Activated CD4-positive, CD25-positive, alpha-beta regulatory T cell treated with anti-CD3 and anti-CD28 coated beads, Interleukin-2, amount 50 U/mL, for 72 hours (primary cell): ENCODE measurements around the gene ITM2C.
A peak's percentile ranks its signal among the peaks of the same experiment; 100 is the strongest.

Experiments
- DNase-seq: peaks from one replicate; pipeline ENCODE4 v3.0.0; 2021

Gene ITM2C

GRCh38 chr2:230861552-230862255, 3.0 kb upstream of the ITM2C start:
- DNase-seq, result no peak

GRCh38 chr2:230862292-230862691, 2.5 kb upstream of the ITM2C start:
- no peak for DNase-seq

- no peak for DNase-seq
Measured at GRCh38 chr2:230863031-230863430, 1.7 kb upstream of the ITM2C start.

- no peak for DNase-seq
Measured at GRCh38 chr2:230863442-230864121, 1.2 kb upstream of the ITM2C start.

DNA sequence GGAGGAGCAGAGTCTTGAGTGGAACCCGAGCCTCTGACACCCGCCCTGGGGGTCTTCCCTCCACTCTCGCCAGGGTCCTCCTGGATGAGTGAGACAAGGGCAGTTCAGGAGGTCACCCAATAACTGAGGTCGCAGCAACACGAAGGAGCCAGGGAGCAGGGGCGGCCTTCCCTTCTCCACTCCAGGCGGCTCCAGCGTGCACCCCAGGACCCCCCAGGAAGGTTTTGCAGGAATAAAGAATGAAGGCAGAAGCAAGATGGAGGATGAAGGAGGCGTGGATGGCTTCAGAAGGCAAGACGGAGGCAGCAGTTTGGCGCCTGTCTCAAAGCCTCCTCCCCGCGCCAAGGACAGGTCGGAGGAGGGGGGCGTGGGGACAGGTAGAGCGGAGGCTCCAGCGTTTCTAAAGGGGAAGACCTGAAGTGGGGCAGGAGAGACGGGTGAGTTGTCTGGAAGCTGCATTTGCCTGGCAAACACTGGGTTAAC, 579 bp upstream of the ITM2C start:
- DNase-seq, result no peak

DNA sequence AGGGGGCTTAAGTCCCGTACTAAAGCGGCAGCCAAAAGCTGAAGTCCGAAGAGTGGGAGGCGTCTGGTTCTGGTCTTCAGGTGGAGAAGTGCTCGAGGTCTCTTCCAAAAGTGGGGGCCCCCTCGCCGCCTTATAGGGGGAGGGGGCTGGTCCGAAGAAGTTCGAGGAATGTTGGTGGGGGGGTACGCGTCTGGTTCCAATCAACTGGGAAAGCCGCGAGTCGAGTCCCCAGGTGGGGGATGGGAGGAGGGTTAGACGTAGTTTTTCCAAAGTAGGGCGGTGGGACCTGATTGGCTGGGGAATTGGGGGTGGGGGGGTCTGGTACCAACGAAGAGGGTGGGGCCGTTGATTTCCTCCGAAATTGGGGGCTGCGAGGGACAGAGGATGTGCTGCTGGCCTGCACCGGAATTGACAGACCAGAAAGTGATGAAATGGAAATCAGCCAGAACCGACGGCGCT, 594 bp downstream of the ITM2C start:
- no peak for DNase-seq

DNA sequence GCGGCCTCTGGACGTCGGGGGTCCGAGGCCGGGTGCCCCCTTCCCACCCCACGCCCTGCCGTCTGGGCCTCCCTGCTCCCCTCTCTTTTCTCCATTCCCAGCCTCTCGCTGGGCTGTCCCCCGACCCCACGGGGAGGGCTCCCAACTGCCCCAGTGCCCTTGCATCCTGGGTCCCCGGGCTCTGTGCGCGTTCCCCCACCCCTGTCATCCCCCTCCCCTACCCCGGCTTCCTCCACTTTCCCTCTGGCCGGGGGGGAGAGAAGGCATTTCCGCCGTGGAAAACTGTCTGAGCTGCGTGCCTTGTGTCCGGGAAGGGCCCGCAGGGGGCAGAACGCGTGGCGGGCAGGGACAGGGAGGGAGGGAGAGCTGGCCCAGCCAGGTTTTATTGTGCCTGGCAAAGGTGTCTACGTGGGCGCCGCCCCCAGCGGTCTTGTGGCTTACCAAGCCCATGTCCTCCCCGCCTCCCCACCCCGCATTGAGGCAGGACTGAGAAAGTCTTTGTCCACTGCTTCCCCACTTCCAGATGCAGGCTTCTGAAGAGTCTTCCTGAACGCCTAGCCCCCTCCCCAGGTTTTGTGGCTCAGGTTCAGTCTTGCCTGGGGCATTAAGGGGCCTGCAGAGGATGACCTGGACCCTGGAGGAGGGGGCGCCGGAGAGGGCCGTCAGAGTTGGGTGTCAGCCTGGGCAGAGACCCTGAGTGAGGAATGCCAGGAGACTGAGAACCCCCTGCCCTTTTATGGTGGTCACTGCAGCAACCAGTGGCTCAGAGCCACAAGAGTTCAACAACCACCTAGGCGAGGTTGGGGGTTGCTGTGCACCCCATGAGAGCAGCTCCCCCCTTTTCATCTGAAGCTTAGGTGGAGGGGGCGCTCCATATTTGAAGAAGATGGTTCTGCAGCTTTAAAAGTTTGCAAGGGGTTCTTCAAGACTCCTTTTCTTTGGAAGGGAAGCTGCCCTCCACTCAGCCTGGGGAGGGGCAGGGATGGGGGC, 1.3 kb downstream of the ITM2C start:
- no peak for DNase-seq

GRCh38 chr2:230866756-230867523, 2.2 kb downstream of the ITM2C start:
- DNase-seq, result no peak

DNA sequence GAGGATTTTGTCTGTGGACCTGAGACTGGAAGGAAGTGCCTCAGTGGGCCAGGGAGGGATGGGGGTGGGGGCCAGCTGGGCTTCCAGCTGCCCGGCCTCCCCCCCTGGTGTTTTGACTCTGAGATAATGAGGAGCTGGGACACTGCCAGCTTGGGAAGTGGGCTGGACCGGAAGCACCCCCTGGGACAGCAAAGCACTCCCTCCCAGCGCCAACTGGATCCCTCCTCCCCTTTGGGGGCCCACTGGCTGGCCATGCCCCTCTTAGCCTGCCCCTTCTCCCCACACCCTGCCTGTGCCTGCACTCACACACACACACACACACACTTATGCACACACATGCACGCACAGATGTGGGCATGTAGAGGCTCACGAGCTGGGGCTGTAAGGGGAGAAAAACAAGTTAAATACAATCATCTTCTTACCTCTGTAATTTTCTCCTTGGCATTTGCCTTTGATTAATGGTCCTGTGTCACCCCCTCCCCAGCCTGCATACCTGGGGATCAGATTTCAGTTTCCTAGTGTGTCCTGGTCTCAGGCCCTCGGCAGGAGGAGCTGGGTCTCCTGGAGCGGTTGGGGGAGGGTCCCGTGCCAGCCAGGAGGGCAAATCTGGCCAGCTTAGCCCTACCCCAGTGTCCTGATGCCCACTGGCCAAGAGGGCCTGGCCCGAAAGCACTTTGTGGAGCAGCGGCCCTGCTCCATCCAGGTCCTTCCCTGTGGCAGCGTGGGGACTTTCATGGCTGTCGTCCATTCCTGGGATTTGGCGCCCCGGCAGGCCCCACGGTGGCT, 3.6 kb downstream of the ITM2C start:
- DNase-seq, result no peak

- DNase-seq, result no peak
Measured at GRCh38 chr2:230868947-230869913, 4.5 kb downstream of the ITM2C start.

- DNase-seq, result peak; percentile 27
Measured at GRCh38 chr2:230869914-230870543, 5.3 kb downstream of the ITM2C start.

- DNase-seq, result peak; percentile 15
Measured at GRCh38 chr2:230870544-230871360, 6.0 kb downstream of the ITM2C start.

DNA sequence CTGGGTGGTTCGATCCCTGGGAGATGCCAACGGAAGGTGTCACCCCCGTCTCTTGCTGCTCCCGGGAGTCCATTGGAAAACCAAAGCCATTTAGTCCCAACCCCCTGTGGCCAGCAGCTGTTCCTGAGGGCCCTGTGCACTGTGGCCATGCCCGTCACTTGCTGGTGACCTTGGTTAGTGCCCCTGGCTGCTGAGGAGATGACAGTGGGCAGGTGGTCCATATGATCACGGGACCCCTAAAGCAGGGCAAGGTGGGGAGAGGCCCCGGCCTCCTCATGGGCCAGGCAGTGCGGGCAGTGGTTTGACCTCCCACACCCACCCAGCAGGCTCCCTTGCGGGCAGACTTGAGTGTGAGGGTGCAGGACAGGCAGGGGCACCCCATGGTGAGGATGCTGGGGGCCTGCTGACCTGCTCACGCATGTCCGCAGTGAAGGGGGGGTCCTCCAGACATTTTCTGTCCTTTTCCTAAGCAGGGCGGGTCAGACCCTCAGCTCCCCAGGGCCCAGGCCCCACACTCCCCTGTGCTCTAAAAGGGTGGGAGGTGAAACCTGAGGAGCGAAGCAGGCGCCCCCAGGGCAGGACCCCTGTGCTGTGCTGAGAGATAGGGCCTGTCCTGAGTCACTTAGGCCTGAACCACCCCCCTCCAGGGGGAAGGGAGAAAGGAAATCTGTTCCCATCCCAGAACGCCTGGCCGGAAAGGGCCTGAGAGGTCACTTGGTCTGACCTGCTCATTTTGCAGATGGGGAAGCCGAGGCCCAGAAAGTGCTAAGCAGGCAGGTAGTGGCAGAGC, 6.8 kb downstream of the ITM2C start:
- DNase-seq, result peak; percentile 21

GRCh38 chr2:230872151-230872967, 7.6 kb downstream of the ITM2C start:
- DNase-seq, result peak; percentile 22

DNA sequence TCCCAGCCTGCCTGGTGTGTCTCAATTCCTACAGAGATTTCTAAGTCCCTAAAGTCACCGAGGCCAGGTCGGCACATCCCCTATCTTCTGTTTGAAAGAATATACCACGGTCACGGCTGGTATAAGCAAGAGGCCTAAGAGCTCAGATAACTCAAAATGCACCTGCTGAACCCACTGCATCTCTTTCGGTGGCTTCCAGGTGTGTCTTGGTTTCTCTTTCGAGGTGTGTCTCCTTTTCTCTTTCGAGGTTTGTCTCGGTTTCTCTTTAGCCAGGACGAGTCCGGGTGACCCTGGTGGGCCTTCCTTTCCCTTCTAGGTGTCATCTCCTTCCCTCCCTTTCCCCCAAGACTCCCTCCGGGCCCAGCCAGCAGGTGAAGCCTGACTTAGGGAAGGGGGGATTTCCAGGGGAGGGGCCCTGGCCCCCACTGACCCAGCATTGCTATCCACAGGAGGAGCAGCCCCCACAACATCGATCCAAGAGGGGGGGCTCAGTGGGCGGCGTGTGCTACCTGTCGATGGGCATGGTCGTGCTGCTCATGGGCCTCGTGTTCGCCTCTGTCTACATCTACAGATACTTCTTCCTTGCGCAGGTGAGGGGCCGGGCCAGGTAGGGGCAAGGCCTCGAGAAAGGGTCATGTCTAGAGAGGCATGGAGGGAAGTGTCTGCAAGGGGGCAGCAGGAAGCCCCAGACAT, 8.4 kb downstream of the ITM2C start:
- no peak for DNase-seq

- DNase-seq, result peak; percentile 29
Measured at GRCh38 chr2:230873661-230874401, 9.1 kb downstream of the ITM2C start.
